HepG2 (cell line): ENCODE measurements around the gene PPP1R27. TPM values are rescaled to one million over a fixed set of nuclear protein-coding genes. Genes with fewer than 3 reads are reported as not detected.
A peak's percentile ranks its signal among the peaks of the same experiment; 100 is the strongest.

ENCODE experiments used
- ASH2L ChIP-seq: fragments of 300-600, 200-600 bp; sonication (generic); IDR thresholded peaks from 2 replicates; pipeline ENCODE4 v1.7.0; 2017; ENCODE audit warnings: low read depth, mild to moderate bottlenecking, moderate library complexity, mixed read lengths, low read length; ENCODE audit not compliant: insufficient read length
- GATA4 ChIP-seq: sonication (generic); IDR thresholded peaks from 2 replicates; pipeline ENCODE4 v1.6.1; 2016; ENCODE audit warnings: antibody characterized with exemption, low read depth, borderline replicate concordance
- NCOA1 ChIP-seq: sonication (generic); formaldehyde crosslinking; IDR thresholded peaks from 2 replicates; pipeline ENCODE4 v1.9.0; 2021; ENCODE audit warnings: missing genetic modification reagents
- SNAPC2 ChIP-seq: sonication (generic); formaldehyde crosslinking; IDR thresholded peaks from 2 replicates; pipeline ENCODE4 v1.8.1; 2022; ENCODE audit warnings: mild to moderate bottlenecking, missing genetic modification reagents
- TOPORS ChIP-seq: sonication (generic); formaldehyde crosslinking; IDR thresholded peaks from 2 replicates; pipeline ENCODE4 v1.8.0; 2023; ENCODE audit warnings: mild to moderate bottlenecking, missing genetic modification reagents
- WIZ ChIP-seq: sonication (generic); formaldehyde crosslinking; IDR thresholded peaks from 2 replicates; pipeline ENCODE4 v1.5.1; 2020; ENCODE audit warnings: mild to moderate bottlenecking, missing genetic modification reagents
- ZNF18 ChIP-seq: sonication (generic); formaldehyde crosslinking; IDR thresholded peaks from 2 replicates; pipeline ENCODE4 v1.8.0; 2022; ENCODE audit warnings: mild to moderate bottlenecking, missing genetic modification reagents; ENCODE audit not compliant: insufficient replicate concordance
- ZNF3 ChIP-seq: IDR thresholded peaks from 2 replicates; pipeline ENCODE4 v1.7.0; 2017; ENCODE audit warnings: inconsistent platforms
- ZNF34 ChIP-seq: sonication (generic); formaldehyde crosslinking; IDR thresholded peaks from 2 replicates; pipeline ENCODE4 v1.4.0; 2020; ENCODE audit warnings: mild to moderate bottlenecking, missing genetic modification reagents, borderline replicate concordance
- ZNF484 ChIP-seq: sonication (generic); formaldehyde crosslinking; IDR thresholded peaks from 2 replicates; pipeline ENCODE4 v1.5.1; 2020; ENCODE audit warnings: mild to moderate bottlenecking, low read depth, missing genetic modification reagents, borderline replicate concordance
- ZNF530 ChIP-seq: sonication (generic); formaldehyde crosslinking; IDR thresholded peaks from 2 replicates; pipeline ENCODE4 v1.5.0; 2020; ENCODE audit warnings: low read depth, mild to moderate bottlenecking, missing genetic modification reagents
- ZNF784 ChIP-seq: sonication (generic); formaldehyde crosslinking; IDR thresholded peaks from 2 replicates; pipeline ENCODE4 v1.5.1; 2020; ENCODE audit warnings: missing genetic modification reagents, mild to moderate bottlenecking, borderline replicate concordance
- ZNF83 ChIP-seq: sonication (generic); formaldehyde crosslinking; IDR thresholded peaks from 2 replicates; pipeline ENCODE4 v1.4.0; 2020; ENCODE audit warnings: missing genetic modification reagents, mild to moderate bottlenecking, borderline replicate concordance
- ZSCAN29 ChIP-seq: sonication (generic); formaldehyde crosslinking; conservative IDR thresholded peaks from 2 replicates; pipeline ENCODE4 v1.4.0; 2020; ENCODE audit warnings: mild to moderate bottlenecking, missing genetic modification reagents
- polyA plus RNA-seq, 8 experiments: library from polyadenylated mRNA; depleted of rRNA in 3 of 8; stranded (reverse) in 7 of 8; unstranded in 1 of 8; fragments of >200 nt; fragmentation: Illumina TruSeq in 4 of 8; extraction: Trizol in 4 of 8; gene quantifications; 2 replicates each; pipeline versions ENCODE4 v1.2.1 to v1.2.3, GENCODE V29; 2011 to 2016; ENCODE audit warnings: low read depth in 4 of 8, missing spikeins in 1 of 8, mixed read lengths in 1 of 8; ENCODE audit not compliant: insufficient read depth in 1 of 8
- total RNA-seq, 5 experiments: library from RNA; depleted of rRNA; stranded (reverse); fragments of >200 nt; fragmentation: Illumina TruSeq; extraction: Trizol; gene quantifications; 2 replicates each; pipeline ENCODE4 v1.2.3, GENCODE V29; 2016; ENCODE audit warnings: low read depth in 1 of 5
- TF ChIP-seq, protein P1 (sequence below): sonication (generic); formaldehyde crosslinking; IDR thresholded peaks from 2 replicates; pipeline ENCODE4 v1.8.1; 2023; ENCODE audit warnings: mild to moderate bottlenecking, moderate library complexity, missing genetic modification reagents
- TF ChIP-seq, protein P2 (sequence below): sonication (generic); formaldehyde crosslinking; conservative IDR thresholded peaks from 2 replicates; pipeline ENCODE4 v1.4.0; 2020; ENCODE audit warnings: missing genetic modification reagents
- TF ChIP-seq, protein P3 (sequence below): sonication (generic); formaldehyde crosslinking; IDR thresholded peaks from 2 replicates; pipeline ENCODE4 v1.8.0; 2022; ENCODE audit warnings: mild to moderate bottlenecking, missing genetic modification reagents, moderate library complexity
- TF ChIP-seq, protein P4 (sequence below): IDR thresholded peaks from 2 replicates; pipeline ENCODE4 v1.6.1; 2012; ENCODE audit warnings: low read length, improper control_type of control experiment

Gene PPP1R27
- total and polyA plus RNA-seq, 2 of the 13 experiments (the other 11 are each of a cell fraction or from before 2014, with no cell fraction given) = 0.17 to 1.00 TPM

- peak; percentile 98 for TF ChIP-seq NCOA1 (CRISPR knock-in tag)
- TF ChIP-seq WIZ = no peak; the same call in 1 of the 2 replicates
- TF ChIP-seq, protein P1, sequence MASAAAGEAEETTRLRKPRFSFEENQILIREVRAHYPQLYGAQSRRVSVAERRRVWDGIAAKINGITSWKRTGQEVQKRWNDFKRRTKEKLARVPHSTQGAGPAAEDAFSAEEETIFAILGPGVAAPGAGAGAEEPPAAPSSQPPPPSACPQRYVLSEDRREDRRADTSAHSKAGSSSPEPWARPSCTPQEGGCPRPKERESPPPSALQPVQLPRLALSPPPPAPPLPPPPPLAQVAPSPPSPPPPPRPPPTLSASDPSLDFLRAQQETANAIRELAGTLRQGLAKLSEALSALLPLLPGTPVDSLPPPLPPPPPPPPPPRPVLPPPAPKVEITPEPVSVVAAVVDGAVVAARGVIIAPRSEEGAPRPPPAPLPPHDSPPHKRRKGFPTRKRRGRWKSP (CRISPR knock-in tag) = peak; percentile 76; the same call in 1 of the 2 replicates
- TF ChIP-seq ZNF34 (CRISPR knock-in tag) = peak; percentile 78
- TF ChIP-seq ZNF784 (CRISPR knock-in tag) = no peak; the same call in 1 of the 2 replicates
- peak; percentile 75 for TF ChIP-seq ASH2L
- TF ChIP-seq, protein P2, sequence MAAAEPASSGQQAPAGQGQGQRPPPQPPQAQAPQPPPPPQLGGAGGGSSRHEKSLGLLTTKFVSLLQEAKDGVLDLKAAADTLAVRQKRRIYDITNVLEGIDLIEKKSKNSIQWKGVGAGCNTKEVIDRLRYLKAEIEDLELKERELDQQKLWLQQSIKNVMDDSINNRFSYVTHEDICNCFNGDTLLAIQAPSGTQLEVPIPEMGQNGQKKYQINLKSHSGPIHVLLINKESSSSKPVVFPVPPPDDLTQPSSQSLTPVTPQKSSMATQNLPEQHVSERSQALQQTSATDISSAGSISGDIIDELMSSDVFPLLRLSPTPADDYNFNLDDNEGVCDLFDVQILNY (CRISPR knock-in tag) = peak; percentile 62
- no peak for TF ChIP-seq ZNF3 (CRISPR knock-in tag)
- TF ChIP-seq ZNF484 (CRISPR knock-in tag) = peak; percentile 93; the same call in 1 of the 2 replicates
- TF ChIP-seq, protein P3, sequence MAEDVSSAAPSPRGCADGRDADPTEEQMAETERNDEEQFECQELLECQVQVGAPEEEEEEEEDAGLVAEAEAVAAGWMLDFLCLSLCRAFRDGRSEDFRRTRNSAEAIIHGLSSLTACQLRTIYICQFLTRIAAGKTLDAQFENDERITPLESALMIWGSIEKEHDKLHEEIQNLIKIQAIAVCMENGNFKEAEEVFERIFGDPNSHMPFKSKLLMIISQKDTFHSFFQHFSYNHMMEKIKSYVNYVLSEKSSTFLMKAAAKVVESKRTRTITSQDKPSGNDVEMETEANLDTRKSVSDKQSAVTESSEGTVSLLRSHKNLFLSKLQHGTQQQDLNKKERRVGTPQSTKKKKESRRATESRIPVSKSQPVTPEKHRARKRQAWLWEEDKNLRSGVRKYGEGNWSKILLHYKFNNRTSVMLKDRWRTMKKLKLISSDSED = 0 out of 2 replicates have a peak, but pooled peaks have one; percentile 75
- peak; percentile 56; the same call in 1 of the 2 replicates for TF ChIP-seq SNAPC2
- peak; percentile 99 for TF ChIP-seq ZNF83 (CRISPR knock-in tag)
- TF ChIP-seq ZSCAN29 = peak; percentile 64; the same call in 1 of the 2 replicates
- TF ChIP-seq, protein P4, sequence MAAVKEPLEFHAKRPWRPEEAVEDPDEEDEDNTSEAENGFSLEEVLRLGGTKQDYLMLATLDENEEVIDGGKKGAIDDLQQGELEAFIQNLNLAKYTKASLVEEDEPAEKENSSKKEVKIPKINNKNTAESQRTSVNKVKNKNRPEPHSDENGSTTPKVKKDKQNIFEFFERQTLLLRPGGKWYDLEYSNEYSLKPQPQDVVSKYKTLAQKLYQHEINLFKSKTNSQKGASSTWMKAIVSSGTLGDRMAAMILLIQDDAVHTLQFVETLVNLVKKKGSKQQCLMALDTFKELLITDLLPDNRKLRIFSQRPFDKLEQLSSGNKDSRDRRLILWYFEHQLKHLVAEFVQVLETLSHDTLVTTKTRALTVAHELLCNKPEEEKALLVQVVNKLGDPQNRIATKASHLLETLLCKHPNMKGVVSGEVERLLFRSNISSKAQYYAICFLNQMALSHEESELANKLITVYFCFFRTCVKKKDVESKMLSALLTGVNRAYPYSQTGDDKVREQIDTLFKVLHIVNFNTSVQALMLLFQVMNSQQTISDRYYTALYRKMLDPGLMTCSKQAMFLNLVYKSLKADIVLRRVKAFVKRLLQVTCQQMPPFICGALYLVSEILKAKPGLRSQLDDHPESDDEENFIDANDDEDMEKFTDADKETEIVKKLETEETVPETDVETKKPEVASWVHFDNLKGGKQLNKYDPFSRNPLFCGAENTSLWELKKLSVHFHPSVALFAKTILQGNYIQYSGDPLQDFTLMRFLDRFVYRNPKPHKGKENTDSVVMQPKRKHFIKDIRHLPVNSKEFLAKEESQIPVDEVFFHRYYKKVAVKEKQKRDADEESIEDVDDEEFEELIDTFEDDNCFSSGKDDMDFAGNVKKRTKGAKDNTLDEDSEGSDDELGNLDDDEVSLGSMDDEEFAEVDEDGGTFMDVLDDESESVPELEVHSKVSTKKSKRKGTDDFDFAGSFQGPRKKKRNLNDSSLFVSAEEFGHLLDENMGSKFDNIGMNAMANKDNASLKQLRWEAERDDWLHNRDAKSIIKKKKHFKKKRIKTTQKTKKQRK = no peak
- 0 out of 2 replicates have a peak, but pooled peaks have one; percentile 73 for TF ChIP-seq ZNF530 (CRISPR knock-in tag)
- peak; percentile 90 for TF ChIP-seq ZNF18 (CRISPR knock-in tag)
- no peak for TF ChIP-seq GATA4
- peak; percentile 92; the same call in 1 of the 2 replicates for TF ChIP-seq TOPORS (CRISPR knock-in tag)
Observed at GRCh38 chr17:81871387-81872230, 36.8 kb upstream of the PPP1R27 start (continued).
